Mesodermal cell (in vitro differentiated cells): Measurements from ENCODE around the gene PPP2R5A.

Experiments used
- H3K27ac ChIP-seq: 2 replicates; pipeline ENCODE4 v1.7.0; 2013; ENCODE audit warnings: mild to moderate bottlenecking, low read depth, low read length, moderate library complexity; ENCODE audit not compliant: severe bottlenecking
- H3K36me3 ChIP-seq: 2 replicates; pipeline ENCODE4 v1.7.1; 2013; ENCODE audit warnings: mild to moderate bottlenecking, low read length, moderate library complexity; ENCODE audit not compliant: control insufficient read depth, insufficient read depth
- H3K4me1 ChIP-seq: one replicate; pipeline ENCODE4 v1.7.1; 2013; ENCODE audit warnings: mild to moderate bottlenecking, low read length; ENCODE audit not compliant: insufficient read depth, control insufficient read depth, poor library complexity, severe bottlenecking
- H3K4me3 ChIP-seq: 2 replicates; pipeline ENCODE4 v1.7.0; 2013; ENCODE audit warnings: low read length, control low read depth, mild to moderate bottlenecking; ENCODE audit not compliant: insufficient read depth, poor library complexity, severe bottlenecking; ENCODE audit errors: extremely low read depth
- H3K9me3 ChIP-seq: 2 replicates; pipeline ENCODE4 v1.7.1; 2013; ENCODE audit warnings: mild to moderate bottlenecking, low read length, moderate library complexity; ENCODE audit not compliant: control insufficient read depth
- WGBS, 2 experiments: methylation state at CpG; one replicate each; pipeline ENCODE4 v1.1.5; 2013; ENCODE audit warnings: missing lambda C conversion rate in 2 of 2; ENCODE audit not compliant: insufficient coverage in 2 of 2; 5-methylcytosine and 5-hydroxymethylcytosine counted together

Gene PPP2R5A

GRCh38 chr1:212410231-212410820 lies 125.1 kb downstream of the PPP2R5A start:
- WGBS, 2 experiments = 93 to 95% methylated on average over 5 to 8 of the region's 8 CpGs
- H3K36me3 ChIP-seq = peaks cover 73% of the 10 kb centered on the region

More at GRCh38 chr1:212410231-212410820, 125.1 kb downstream of the PPP2R5A start:
- Histone ChIP-seq H3K4me3 (no peak overlapping the region), H3K27ac (no peak overlapping the region), H3K9me3 (no peaks in the 10 kb centered on the region), H3K4me1 (peaks cover 3% of the 10 kb centered on the region)
